ENCODE results near the gene CHCHD6. TPM values are rescaled to one million over a fixed set of nuclear protein-coding genes. Genes with fewer than 3 reads are reported as not detected.

CHCHD6 gene
- total RNA-seq, 4 donors from 2014 or later = 7.5 to 21.9 (median 16.3) TPM

GRCh38 chr3:126872701-126873342 lies 168.8 kb downstream of the CHCHD6 start:
- Histone ChIP-seq H3K27me3 (no peaks in the 10 kb centered on the region), H3K36me3 (no peaks in the 10 kb centered on the region), H3K27ac (no peak overlapping the region), H3K4me3 (no peak overlapping the region), H3K9me3 (no peaks in the 10 kb centered on the region), H3K4me1 (no peaks in the 10 kb centered on the region)
- intact Hi-C loops (cut with DNase I) = no loop called here
- no peak for DNase-seq
- 87 to 90% methylated on average over 10 of the region's 10 CpGs for WGBS, 2 donors
- no peak for TF ChIP-seq POLR2A (IDR thresholded peaks at IDR 0.05)
- no peak for TF ChIP-seq CTCF (IDR thresholded peaks at IDR 0.05)

DNA sequence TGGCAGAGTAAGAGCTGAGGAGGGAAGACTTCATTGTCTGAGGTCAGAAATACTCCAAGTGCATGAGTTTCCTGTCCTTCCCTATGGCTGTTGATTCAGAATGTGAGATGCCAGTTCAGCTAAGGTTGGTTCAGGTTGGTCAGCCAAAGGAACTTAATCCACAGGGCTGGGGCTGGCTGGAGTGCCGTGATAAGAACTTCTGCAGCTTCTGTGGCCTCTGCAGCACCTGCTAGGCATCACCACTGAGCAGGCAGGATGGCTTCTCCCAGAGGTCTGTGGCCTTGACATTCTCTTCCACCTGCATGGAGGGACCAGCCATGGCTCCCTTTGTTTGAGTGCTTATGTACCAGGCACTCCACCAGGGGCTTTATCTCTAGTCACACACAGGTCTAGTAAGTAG lies 169.4 kb downstream of the CHCHD6 start:
- DNase-seq = no peak
- WGBS, 2 donors = 100% methylated on average over 1 of the region's 1 CpG; no CpG with 5 or more reads in 1 of the 2 donors
- H3K27ac ChIP-seq = no peak overlapping the region
- H3K27me3 ChIP-seq = no peaks in the 10 kb centered on the region
- intact Hi-C loops (cut with DNase I) = no loop called here
- H3K36me3 ChIP-seq = no peaks in the 10 kb centered on the region
- no peak for TF ChIP-seq POLR2A (IDR thresholded peaks at IDR 0.05)
- no peak for TF ChIP-seq CTCF (IDR thresholded peaks at IDR 0.05)
- H3K4me3 ChIP-seq = no peak overlapping the region
- no peaks in the 10 kb centered on the region for H3K9me3 ChIP-seq
- no peaks in the 10 kb centered on the region for H3K4me1 ChIP-seq

- Histone ChIP-seq H3K27me3 (no peaks in the 10 kb centered on the region), H3K4me1 (peaks cover 0 to 3% (median 0%) of the 10 kb centered on the region in 3 donors), H3K36me3 (no peaks in the 10 kb centered on the region), H3K27ac (no peak overlapping the region), H3K9me3 (no peaks in the 10 kb centered on the region), H3K4me3 (no peak overlapping the region)
- WGBS, 2 donors = 89 to 97% methylated on average over 2 to 3 of the region's 3 CpGs
- DNase-seq = no peak
- TF ChIP-seq POLR2A (IDR thresholded peaks at IDR 0.05) = no peak
- no peak for TF ChIP-seq CTCF (IDR thresholded peaks at IDR 0.05)
- intact Hi-C loops (cut with DNase I) = no loop called here
Observed at GRCh38 chr3:126878664-126879063, 174.6 kb downstream of the CHCHD6 start.

DNA sequence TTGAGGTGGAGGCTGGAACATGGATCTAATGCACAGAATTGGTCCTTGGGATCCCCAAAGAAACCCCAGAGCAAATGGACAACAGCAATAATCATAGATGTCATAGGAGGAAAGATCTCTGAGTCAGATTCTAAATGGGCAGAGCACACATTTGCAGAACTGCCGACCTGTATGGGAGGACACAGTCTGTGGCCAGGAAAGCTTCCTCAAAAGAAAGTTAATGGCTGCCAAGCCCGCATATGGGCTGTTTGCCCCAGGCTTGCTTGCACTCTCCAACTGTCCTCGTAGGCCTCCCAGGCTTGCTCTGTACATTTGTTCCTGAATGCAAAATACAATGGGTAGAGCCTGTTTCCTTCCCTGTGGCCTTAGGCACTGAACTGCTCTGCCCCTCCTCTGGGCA lies 176.9 kb downstream of the CHCHD6 start:
- Histone ChIP-seq H3K4me3 (no peak overlapping the region), H3K27me3 (no peaks in the 10 kb centered on the region), H3K36me3 (no peaks in the 10 kb centered on the region), H3K4me1 (peaks cover 0 to 7% (median 0%) of the 10 kb centered on the region in 3 donors), H3K9me3 (no peaks in the 10 kb centered on the region), H3K27ac (no peak overlapping the region)
- WGBS, 2 donors = 65 to 82% methylated on average over 3 of the region's 3 CpGs
- intact Hi-C loops (cut with DNase I) = no loop called here
- TF ChIP-seq CTCF (IDR thresholded peaks at IDR 0.05) (no peak), POLR2A (IDR thresholded peaks at IDR 0.05) (no peak)
- DNase-seq = no peak

- Histone ChIP-seq H3K36me3 (no peaks in the 10 kb centered on the region), H3K9me3 (no peaks in the 10 kb centered on the region), H3K4me3 (no peak overlapping the region), H3K27ac (no peak overlapping the region), H3K27me3 (no peaks in the 10 kb centered on the region), H3K4me1 (peaks cover 0 to 7% (median 0%) of the 10 kb centered on the region in 3 donors)
- no peak for DNase-seq
- WGBS, 2 donors = 86 to 96% methylated on average over 4 to 6 of the region's 6 CpGs
- TF ChIP-seq POLR2A (IDR thresholded peaks at IDR 0.05) = no peak
- TF ChIP-seq CTCF (IDR thresholded peaks at IDR 0.05) = no peak
- intact Hi-C loops (cut with DNase I) = no loop called here
Observed at GRCh38 chr3:126881861-126882260, 177.8 kb downstream of the CHCHD6 start.
